HL-60 (cell line): ENCODE results near the gene FAM20A.

Source experiments
- DNase-seq, 2 experiments: peaks; one replicate each; pipeline ENCODE4 v3.0.0-alpha.2; 2010 to 2020; ENCODE audit warnings: low read depth in 1 of 2, low spot score in 1 of 2
- H3K27ac ChIP-seq: fragments of 250-450 bp; sonication (Bioruptor Pico); replicated peaks from 2 replicates; pipeline ENCODE4 v1.5.1; 2020; ENCODE audit warnings: mild to moderate bottlenecking, moderate library complexity
- H3K27me3 ChIP-seq: fragments of 250-450 bp; sonication (Bioruptor Pico); 2 replicates; pipeline ENCODE4 v1.5.1; 2021; ENCODE audit warnings: mild to moderate bottlenecking, moderate library complexity; ENCODE audit not compliant: insufficient read depth, poor library complexity, severe bottlenecking
- H3K4me3 ChIP-seq: replicated peaks from 2 replicates; pipeline ENCODE4 v1.5.1; 2011; ENCODE audit warnings: mild to moderate bottlenecking, control low read depth, low read length; ENCODE audit not compliant: insufficient read depth
- GABPA ChIP-seq: IDR thresholded peaks from 2 replicates; pipeline ENCODE4 v1.6.1; 2012; ENCODE audit warnings: low read depth
- POLR2AphosphoS5 ChIP-seq: IDR thresholded peaks from 2 replicates; pipeline ENCODE4 v1.6.1; 2012; ENCODE audit warnings: low read depth
- SPI1 ChIP-seq: IDR thresholded peaks from 2 replicates; pipeline ENCODE4 v1.6.1; 2012; ENCODE audit warnings: low read depth, mild to moderate bottlenecking, borderline replicate concordance
- TF ChIP-seq, protein P1 (sequence below): IDR thresholded peaks from one replicate; pipeline ENCODE4 v1.5.1; 2011; ENCODE audit warnings: low read length, control low read depth, inconsistent platforms; ENCODE audit not compliant: insufficient read depth
- TF ChIP-seq, protein P2 (sequence below): IDR thresholded peaks from 2 replicates; pipeline ENCODE4 v1.6.1; 2012; ENCODE audit warnings: low read depth; ENCODE audit not compliant: insufficient replicate concordance

The FAM20A gene

DNA sequence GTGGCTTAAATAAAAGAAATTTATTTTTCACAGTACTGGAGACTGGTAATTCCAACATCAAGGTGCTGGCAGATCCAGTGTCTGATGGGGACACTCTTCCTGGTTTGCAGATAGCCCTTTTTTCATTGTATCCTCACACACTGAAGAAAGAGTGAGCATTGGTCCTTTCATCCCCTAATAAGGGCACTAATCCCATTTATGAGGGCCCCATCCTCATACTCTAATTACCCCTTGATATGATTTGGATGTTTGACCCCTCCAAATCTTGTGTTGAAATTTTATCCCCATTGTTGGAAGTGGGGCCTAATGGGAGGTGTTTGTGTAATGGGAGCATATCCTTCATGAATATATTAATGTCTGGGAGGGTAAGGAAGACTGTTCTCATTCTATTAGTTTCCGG, 9.4 kb upstream of the FAM20A start:
- H3K27me3 ChIP-seq: no peaks in the 10 kb centered on the region
- no peak overlapping the region for H3K4me3 ChIP-seq
- no peak overlapping the region for H3K27ac ChIP-seq
- no peak for DNase-seq
- TF ChIP-seq, protein P1, sequence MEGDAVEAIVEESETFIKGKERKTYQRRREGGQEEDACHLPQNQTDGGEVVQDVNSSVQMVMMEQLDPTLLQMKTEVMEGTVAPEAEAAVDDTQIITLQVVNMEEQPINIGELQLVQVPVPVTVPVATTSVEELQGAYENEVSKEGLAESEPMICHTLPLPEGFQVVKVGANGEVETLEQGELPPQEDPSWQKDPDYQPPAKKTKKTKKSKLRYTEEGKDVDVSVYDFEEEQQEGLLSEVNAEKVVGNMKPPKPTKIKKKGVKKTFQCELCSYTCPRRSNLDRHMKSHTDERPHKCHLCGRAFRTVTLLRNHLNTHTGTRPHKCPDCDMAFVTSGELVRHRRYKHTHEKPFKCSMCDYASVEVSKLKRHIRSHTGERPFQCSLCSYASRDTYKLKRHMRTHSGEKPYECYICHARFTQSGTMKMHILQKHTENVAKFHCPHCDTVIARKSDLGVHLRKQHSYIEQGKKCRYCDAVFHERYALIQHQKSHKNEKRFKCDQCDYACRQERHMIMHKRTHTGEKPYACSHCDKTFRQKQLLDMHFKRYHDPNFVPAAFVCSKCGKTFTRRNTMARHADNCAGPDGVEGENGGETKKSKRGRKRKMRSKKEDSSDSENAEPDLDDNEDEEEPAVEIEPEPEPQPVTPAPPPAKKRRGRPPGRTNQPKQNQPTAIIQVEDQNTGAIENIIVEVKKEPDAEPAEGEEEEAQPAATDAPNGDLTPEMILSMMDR: no peak
- TF ChIP-seq POLR2AphosphoS5: no peak
- TF ChIP-seq, protein P2, sequence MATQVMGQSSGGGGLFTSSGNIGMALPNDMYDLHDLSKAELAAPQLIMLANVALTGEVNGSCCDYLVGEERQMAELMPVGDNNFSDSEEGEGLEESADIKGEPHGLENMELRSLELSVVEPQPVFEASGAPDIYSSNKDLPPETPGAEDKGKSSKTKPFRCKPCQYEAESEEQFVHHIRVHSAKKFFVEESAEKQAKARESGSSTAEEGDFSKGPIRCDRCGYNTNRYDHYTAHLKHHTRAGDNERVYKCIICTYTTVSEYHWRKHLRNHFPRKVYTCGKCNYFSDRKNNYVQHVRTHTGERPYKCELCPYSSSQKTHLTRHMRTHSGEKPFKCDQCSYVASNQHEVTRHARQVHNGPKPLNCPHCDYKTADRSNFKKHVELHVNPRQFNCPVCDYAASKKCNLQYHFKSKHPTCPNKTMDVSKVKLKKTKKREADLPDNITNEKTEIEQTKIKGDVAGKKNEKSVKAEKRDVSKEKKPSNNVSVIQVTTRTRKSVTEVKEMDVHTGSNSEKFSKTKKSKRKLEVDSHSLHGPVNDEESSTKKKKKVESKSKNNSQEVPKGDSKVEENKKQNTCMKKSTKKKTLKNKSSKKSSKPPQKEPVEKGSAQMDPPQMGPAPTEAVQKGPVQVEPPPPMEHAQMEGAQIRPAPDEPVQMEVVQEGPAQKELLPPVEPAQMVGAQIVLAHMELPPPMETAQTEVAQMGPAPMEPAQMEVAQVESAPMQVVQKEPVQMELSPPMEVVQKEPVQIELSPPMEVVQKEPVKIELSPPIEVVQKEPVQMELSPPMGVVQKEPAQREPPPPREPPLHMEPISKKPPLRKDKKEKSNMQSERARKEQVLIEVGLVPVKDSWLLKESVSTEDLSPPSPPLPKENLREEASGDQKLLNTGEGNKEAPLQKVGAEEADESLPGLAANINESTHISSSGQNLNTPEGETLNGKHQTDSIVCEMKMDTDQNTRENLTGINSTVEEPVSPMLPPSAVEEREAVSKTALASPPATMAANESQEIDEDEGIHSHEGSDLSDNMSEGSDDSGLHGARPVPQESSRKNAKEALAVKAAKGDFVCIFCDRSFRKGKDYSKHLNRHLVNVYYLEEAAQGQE: no peak
- no peak for TF ChIP-seq SPI1
- TF ChIP-seq GABPA: no peak

DNA sequence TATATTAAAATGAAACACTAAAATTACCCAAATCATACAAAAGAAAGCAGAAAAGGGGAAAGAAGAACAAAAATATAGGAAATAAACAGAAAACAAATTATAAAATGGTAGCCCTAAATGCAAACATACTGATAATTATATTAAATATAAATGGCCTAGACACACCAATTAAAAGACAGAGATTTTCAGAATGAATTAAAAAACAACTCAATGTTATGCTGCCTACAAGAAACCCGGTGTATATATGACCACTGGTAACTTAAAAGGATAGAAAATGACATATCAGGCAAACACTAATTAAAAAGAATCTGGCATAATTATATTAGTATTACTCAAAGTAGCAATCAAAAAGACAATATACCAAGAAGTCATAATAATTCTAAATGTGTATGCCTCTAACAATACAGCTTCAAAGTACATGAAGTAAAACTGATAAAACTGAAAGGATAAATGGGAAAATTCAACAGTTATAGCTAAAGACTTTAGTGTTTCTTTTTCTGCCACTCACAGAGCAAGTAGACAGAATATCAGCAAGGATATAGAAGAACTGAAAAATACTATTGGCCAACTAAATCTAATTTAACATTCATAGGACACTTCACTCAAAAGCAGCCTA, 7.5 kb upstream of the FAM20A start:
- no peak for DNase-seq
- no peak for TF ChIP-seq GABPA
- TF ChIP-seq, protein P2: no peak
- no peak for TF ChIP-seq POLR2AphosphoS5
- TF ChIP-seq SPI1: no peak
- TF ChIP-seq, protein P1: no peak
- H3K4me3 ChIP-seq: no peak overlapping the region

DNA sequence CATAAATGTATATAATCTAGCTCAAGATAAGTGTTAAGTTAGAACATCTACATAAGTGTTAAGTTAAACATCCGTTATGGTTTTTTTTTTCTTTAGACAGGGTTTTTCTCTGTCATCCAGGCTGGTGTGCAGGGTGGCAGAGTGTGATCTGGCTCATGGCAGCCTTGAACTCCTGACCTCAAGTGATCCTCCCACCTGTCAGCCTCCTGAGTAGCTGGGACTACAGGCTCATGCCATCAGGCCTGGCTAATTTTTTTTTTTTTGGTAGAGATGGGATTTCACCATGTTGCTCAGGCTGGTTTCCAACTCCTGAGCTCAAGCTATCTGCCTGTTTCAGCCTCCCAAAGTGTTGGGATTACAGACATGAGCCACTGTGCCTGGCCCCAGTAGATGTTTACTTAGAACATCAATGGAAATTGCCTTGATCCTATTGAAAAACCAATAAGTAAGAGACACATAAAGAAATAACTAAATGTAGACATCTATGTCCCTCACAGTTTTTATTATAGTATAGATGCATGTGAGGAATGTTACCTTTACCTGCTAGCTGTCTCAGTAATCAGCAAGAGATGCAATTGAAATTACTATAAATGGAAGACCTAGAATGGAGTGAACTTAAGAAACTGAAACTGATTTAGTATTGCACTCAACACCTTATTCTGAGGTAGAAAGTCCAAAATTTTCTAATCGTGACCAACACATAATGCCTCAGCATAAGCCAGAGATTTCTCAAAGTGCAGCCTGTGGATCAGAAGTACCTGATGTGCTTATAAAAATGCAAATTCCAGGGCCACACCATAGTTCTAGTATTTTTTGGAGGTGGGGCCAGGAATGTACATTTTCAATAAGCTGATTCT, 5.5 kb upstream of the FAM20A start:
- Histone ChIP-seq H3K4me3 (no peak overlapping the region), H3K27me3 (peaks cover 7% of the 10 kb centered on the region), H3K27ac (no peak overlapping the region)
- TF ChIP-seq, protein P1: no peak
- no peak for TF ChIP-seq SPI1
- DNase-seq: no peak

More for the DNA sequence above, 7.5 kb upstream of the FAM20A start:
- H3K27ac ChIP-seq: no peak overlapping the region
- H3K27me3 ChIP-seq: no peaks in the 10 kb centered on the region
